Dedifferentiated amniotic fluid mesenchymal stem cell (primary cell): ENCODE data around the gene GAPVD1.
"Not testable (repeated sequence)": the region's sequence is repeated elsewhere in the genome, so short reads cannot be mapped to it uniquely, and the experiment has no call there.

Source experiments
- DNase-seq: peaks from one replicate; pipeline ENCODE4 v3.0.0-alpha.2; 2016; ENCODE audit errors: extremely low spot score

GAPVD1 gene

GRCh38 chr9:125261501-125262293, at the start of gene GAPVD1:
Gene GAPVD1 (plus strand): TSS chr9:125261826. CDS start chr9:125298922, 37,096 bp downstream.
- peak; percentile 63 for DNase-seq

GRCh38 chr9:125214186-125214585, 47.4 kb upstream of the GAPVD1 start:
- no peak for DNase-seq

GRCh38 chr9:125218621-125219020, 43.0 kb upstream of the GAPVD1 start:
- DNase-seq, result no peak

- not testable (repeated sequence) for DNase-seq
These were observed 36.8 kb upstream of the GAPVD1 start for GRCh38 chr9:125224858-125225257.

- no peak for DNase-seq
These were observed 33.9 kb upstream of the GAPVD1 start for GRCh38 chr9:125227761-125228160.

- peak; percentile 92 for DNase-seq
These were observed 27.9 kb upstream of the GAPVD1 start for GRCh38 chr9:125233678-125234077.

GRCh38 chr9:125234099-125234498, 27.5 kb upstream of the GAPVD1 start:
- not testable (repeated sequence) for DNase-seq

- DNase-seq, result no peak
These were observed 25.7 kb upstream of the GAPVD1 start for GRCh38 chr9:125235804-125236519.

GRCh38 chr9:125236520-125237159, 25.0 kb upstream of the GAPVD1 start:
- not testable (repeated sequence) for DNase-seq

- DNase-seq, result no peak
These were observed 23.3 kb upstream of the GAPVD1 start for GRCh38 chr9:125238127-125238914.

GRCh38 chr9:125238915-125239446, 22.6 kb upstream of the GAPVD1 start:
- DNase-seq, result no peak

- DNase-seq, result no peak
These were observed 21.7 kb upstream of the GAPVD1 start for GRCh38 chr9:125239631-125240597.

- DNase-seq, result no peak
These were observed 21.0 kb upstream of the GAPVD1 start for GRCh38 chr9:125240649-125240999.

- peak; percentile 99 for DNase-seq
These were observed 20.4 kb upstream of the GAPVD1 start, which contains the start of gene HSPA5 for GRCh38 chr9:125241000-125241862. Gene HSPA5 (minus strand): TSS chr9:125241343. CDS start chr9:125241126, 217 bp downstream.

GRCh38 chr9:125241863-125242739, 19.5 kb upstream of the GAPVD1 start:
- DNase-seq, result no peak

GRCh38 chr9:125243792-125244260, 17.8 kb upstream of the GAPVD1 start:
- DNase-seq, result no peak

GRCh38 chr9:125246261-125246667, 15.4 kb upstream of the GAPVD1 start:
- no peak for DNase-seq

GRCh38 chr9:125254231-125254630, 7.4 kb upstream of the GAPVD1 start:
- DNase-seq, result no peak
